H9 (cell line): ENCODE measurements around the gene PITPNM1. TPM values are rescaled to one million over a fixed set of nuclear protein-coding genes. Genes with fewer than 3 reads are reported as not detected.

Source experiments
- DNase-seq: peaks from one replicate; pipeline ENCODE4 v3.0.0-alpha.2; 2017
- H2AFZ ChIP-seq: one replicate; pipeline ENCODE4 v1.6.1; 2013; ENCODE audit warnings: mild to moderate bottlenecking, low read length, control low read depth, moderate library complexity
- H2AK5ac ChIP-seq: 2 replicates; pipeline ENCODE4 v1.6.1; 2013; ENCODE audit warnings: low read length, control low read depth, mixed read lengths; ENCODE audit not compliant: insufficient read length
- H2BK120ac ChIP-seq: one replicate; pipeline ENCODE4 v1.6.1; 2013; ENCODE audit warnings: low read depth, mild to moderate bottlenecking, low read length, control low read depth, inconsistent platforms; ENCODE audit not compliant: poor library complexity, severe bottlenecking
- H2BK12ac ChIP-seq: 2 replicates; pipeline ENCODE4 v1.6.1; 2013; ENCODE audit warnings: low read length, control low read depth, mixed read lengths, low read depth; ENCODE audit not compliant: insufficient read length
- H2BK15ac ChIP-seq: 2 replicates; pipeline ENCODE4 v1.6.1; 2013; ENCODE audit warnings: low read depth, low read length, control low read depth
- H2BK20ac ChIP-seq: one replicate; pipeline ENCODE4 v1.6.1; 2013; ENCODE audit warnings: low read depth, mild to moderate bottlenecking, low read length, control low read depth, inconsistent platforms; ENCODE audit not compliant: poor library complexity, severe bottlenecking
- H2BK5ac ChIP-seq: 2 replicates; pipeline ENCODE4 v1.6.1; 2013; ENCODE audit warnings: low read length, control low read depth, mixed read lengths; ENCODE audit not compliant: insufficient read length
- H3K14ac ChIP-seq: 2 replicates; pipeline ENCODE4 v1.6.1; 2013; ENCODE audit warnings: low read length, control low read depth; ENCODE audit not compliant: insufficient read depth
- H3K18ac ChIP-seq: 2 replicates; pipeline ENCODE4 v1.6.1; 2013; ENCODE audit warnings: low read depth, mild to moderate bottlenecking, mixed read lengths, low read length, control low read depth; ENCODE audit not compliant: insufficient read length
- H3K23ac ChIP-seq: 2 replicates; pipeline ENCODE4 v1.6.1; 2013; ENCODE audit warnings: low read length, control low read depth, mixed read lengths, low read depth; ENCODE audit not compliant: insufficient read length
- H3K23me2 ChIP-seq: 2 replicates; pipeline ENCODE4 v1.6.1; 2013; ENCODE audit warnings: low read depth, mild to moderate bottlenecking, mixed read lengths, low read length, control low read depth; ENCODE audit not compliant: insufficient read length, poor library complexity, severe bottlenecking
- H3K27ac ChIP-seq: 2 replicates; pipeline ENCODE4 v1.5.1; 2013; ENCODE audit warnings: low read length, control low read depth, mixed read lengths, low read depth; ENCODE audit not compliant: insufficient read length
- H3K27me3 ChIP-seq: 2 replicates; pipeline ENCODE4 v1.6.1; 2013; ENCODE audit warnings: low read length, control low read depth, inconsistent platforms; ENCODE audit not compliant: insufficient read depth
- H3K4ac ChIP-seq: 2 replicates; pipeline ENCODE4 v1.6.1; 2013; ENCODE audit warnings: low read depth, mild to moderate bottlenecking, control low read depth, inconsistent platforms, low read length, moderate library complexity
- H3K4me1 ChIP-seq: 2 replicates; pipeline ENCODE4 v1.6.1; 2013; ENCODE audit warnings: low read length, control low read depth, inconsistent platforms; ENCODE audit not compliant: insufficient read depth
- H3K4me2 ChIP-seq: 2 replicates; pipeline ENCODE4 v1.6.1; 2013; ENCODE audit warnings: low read length, control low read depth, mixed read lengths; ENCODE audit not compliant: insufficient read length, insufficient read depth
- H3K56ac ChIP-seq: 2 replicates; pipeline ENCODE4 v1.6.1; 2013; ENCODE audit warnings: low read depth, mild to moderate bottlenecking, mixed read lengths, low read length, control low read depth; ENCODE audit not compliant: insufficient read length
- H3K79me1 ChIP-seq: 2 replicates; pipeline ENCODE4 v1.6.1; 2013; ENCODE audit warnings: low read depth, mild to moderate bottlenecking, moderate library complexity, low read length, control low read depth, inconsistent platforms; ENCODE audit not compliant: insufficient read depth, poor library complexity, severe bottlenecking
- H3K79me2 ChIP-seq: 2 replicates; pipeline ENCODE4 v1.6.1; 2013; ENCODE audit warnings: low read length, control low read depth, inconsistent platforms; ENCODE audit not compliant: insufficient read depth
- H3K9ac ChIP-seq: 2 replicates; pipeline ENCODE4 v1.6.1; 2013; ENCODE audit warnings: low read length, control low read depth, mixed read lengths; ENCODE audit not compliant: insufficient read length; ENCODE audit errors: extremely low read depth
- H3K9me3 ChIP-seq: one replicate; pipeline ENCODE4 v1.6.1; 2013; ENCODE audit warnings: low read depth, low read length, inconsistent platforms; ENCODE audit not compliant: control insufficient read depth
- H3T11ph ChIP-seq: one replicate; pipeline ENCODE4 v1.6.1; 2013; ENCODE audit warnings: mild to moderate bottlenecking, low read length, control low read depth, inconsistent platforms
- H4K20me1 ChIP-seq: one replicate; pipeline ENCODE4 v1.6.1; 2013; ENCODE audit not compliant: control insufficient read depth, insufficient read length, insufficient read depth
- H4K5ac ChIP-seq: 2 replicates; pipeline ENCODE4 v1.6.1; 2013; ENCODE audit warnings: low read depth, mild to moderate bottlenecking, mixed read lengths, low read length, control low read depth; ENCODE audit not compliant: insufficient read length
- H4K8ac ChIP-seq: replicated peaks from 2 replicates; pipeline ENCODE4 v1.6.1; 2013; ENCODE audit warnings: low read length, control low read depth, mixed read lengths, low read depth; ENCODE audit not compliant: insufficient read length
- H4K91ac ChIP-seq: 2 replicates; pipeline ENCODE4 v1.6.1; 2013; ENCODE audit warnings: low read depth, mild to moderate bottlenecking, moderate library complexity, mixed read lengths, low read length, control low read depth; ENCODE audit not compliant: insufficient read length
- H3K27ac Mint-ChIP-seq, 3 experiments: 2 replicates in 2 of 3; 3 replicates in 1 of 3; pipeline ENCODE4 v1.8.0; 2020 to 2021; ENCODE audit warnings: mixed read lengths in 3 of 3, mild to moderate bottlenecking in 1 of 3, moderate library complexity in 1 of 3
- H3K27me3 Mint-ChIP-seq: 2 replicates; pipeline ENCODE4 v1.8.0; 2021; ENCODE audit warnings: low read depth, mild to moderate bottlenecking, moderate library complexity, mixed read lengths
- H3K36me3 Mint-ChIP-seq, 3 experiments: 2 replicates in 2 of 3; 3 replicates in 1 of 3; pipeline ENCODE4 v1.8.0; 2020 to 2021; ENCODE audit warnings: low read depth in 3 of 3, mixed read lengths in 3 of 3; ENCODE audit not compliant: insufficient read depth in 1 of 3
- H3K4me1 Mint-ChIP-seq, 2 experiments: 2 replicates each; pipeline ENCODE4 v1.8.0; 2020; ENCODE audit warnings: mixed read lengths in 2 of 2
- H3K4me3 Mint-ChIP-seq, 2 experiments: 2 replicates in 1 of 2; 3 replicates in 1 of 2; pipeline ENCODE4 v1.8.0; 2020 to 2021; ENCODE audit warnings: mild to moderate bottlenecking in 2 of 2, mixed read lengths in 2 of 2, moderate library complexity in 1 of 2
- H3K9me3 Mint-ChIP-seq, 2 experiments: 2 replicates in 1 of 2; 3 replicates in 1 of 2; pipeline ENCODE4 v1.8.0; 2020; ENCODE audit warnings: mild to moderate bottlenecking in 2 of 2, mixed read lengths in 2 of 2, moderate library complexity in 1 of 2
- CTCF ChIP-seq: fragments of 200-600 bp; sonication (generic); conservative IDR thresholded peaks from 3 replicates; pipeline ENCODE4 v1.8.0; 2021; ENCODE audit warnings: antibody characterized with exemption, mild to moderate bottlenecking
- WGBS: extraction: QIAGEN DNeasy Blood & Tissue Kit; methylation state at CpG from one replicate; pipeline ENCODE4 v1.1.7; 2013; ENCODE audit warnings: missing lambda C conversion rate, low lambda C conversion rate, mixed read lengths; ENCODE audit not compliant: insufficient read length; ENCODE audit errors: extremely low coverage; 5-methylcytosine and 5-hydroxymethylcytosine counted together
- total RNA-seq: library from RNA; stranded (reverse); gene quantifications from 2 replicates; pipeline ENCODE4 v1.2.1, GENCODE V29; 2021

Gene PITPNM1
- total RNA-seq, 1 experiment from 2014 or later = 43.5 TPM

- no peak overlapping the region for H3K14ac ChIP-seq
- H3K79me2 ChIP-seq = no peaks in the 10 kb centered on the region
- Mint-ChIP-seq H3K9me3 (no peaks in the 10 kb centered on the region; a peak in 1 of 5 replicates), H3K4me1 (peaks cover 13 to 24% of the 10 kb centered on the region in 2 experiments), H3K27me3 (peaks cover 10% of the 10 kb centered on the region), H3K4me3 (peak overlapping the region; percentile 54 to 74; a peak in 4 of 5 replicates), H3K27ac (no peak overlapping the region), H3K36me3 (peaks cover 10 to 29% (median 19%) of the 10 kb centered on the region in 3 experiments)
- DNase-seq = no peak
- no peak overlapping the region for H2BK20ac ChIP-seq
- no peak overlapping the region for H2BK5ac ChIP-seq
- H3T11ph ChIP-seq = no peak overlapping the region
- H4K20me1 ChIP-seq = no peaks in the 10 kb centered on the region
- peaks cover 12% of the 10 kb centered on the region for H3K23me2 ChIP-seq
- H3K9ac ChIP-seq = no peak overlapping the region
- H4K8ac ChIP-seq = no peak overlapping the region
- no peak overlapping the region for H3K18ac ChIP-seq
- H3K23ac ChIP-seq = no peak overlapping the region
- no peak overlapping the region for H2BK120ac ChIP-seq
- H3K27me3 ChIP-seq = no peaks in the 10 kb centered on the region
- no peak overlapping the region for H3K4ac ChIP-seq
- H4K5ac ChIP-seq = no peak overlapping the region
- H2AK5ac ChIP-seq = no peak overlapping the region
- no peaks in the 10 kb centered on the region for H3K4me1 ChIP-seq
- H2AFZ ChIP-seq = no peak overlapping the region
- H3K4me2 ChIP-seq = no peak overlapping the region
- H3K9me3 ChIP-seq = no peaks in the 10 kb centered on the region
- WGBS = no CpG with 5 or more reads among the region's 18 CpGs
- no peak for TF ChIP-seq CTCF
- H3K79me1 ChIP-seq = no peaks in the 10 kb centered on the region
- H3K56ac ChIP-seq = no peak overlapping the region
- no peak overlapping the region for H2BK12ac ChIP-seq
- no peak overlapping the region for H4K91ac ChIP-seq
- no peak overlapping the region for H2BK15ac ChIP-seq
- no peak overlapping the region for H3K27ac ChIP-seq
Observed at GRCh38 chr11:67502328-67502979, 2.7 kb downstream of the PITPNM1 start.
